Activated naive CD8-positive, alpha-beta T cell (primary cell): ENCODE data around the gene SHANK2.

Experiments used
- H3K27ac Mint-ChIP-seq: one replicate; pipeline ENCODE4 v1.8.0; 2021; ENCODE audit warnings: mixed read lengths
- H3K27me3 Mint-ChIP-seq: one replicate; pipeline ENCODE4 v1.8.0; 2021; ENCODE audit warnings: mixed read lengths
- H3K36me3 Mint-ChIP-seq: one replicate; pipeline ENCODE4 v1.8.0; 2021; ENCODE audit warnings: mixed read lengths
- H3K4me1 Mint-ChIP-seq: one replicate; pipeline ENCODE4 v1.8.0; 2021; ENCODE audit warnings: low read depth, mixed read lengths
- H3K4me3 Mint-ChIP-seq: one replicate; pipeline ENCODE4 v1.8.0; 2021; ENCODE audit warnings: mild to moderate bottlenecking, mixed read lengths
- H3K9me3 Mint-ChIP-seq: one replicate; pipeline ENCODE4 v1.8.0; 2021; ENCODE audit warnings: low read depth, mixed read lengths

Gene SHANK2

GRCh38 chr11:71252269-71252769, at the start of gene SHANK2:
Gene SHANK2 (minus strand): TSS chr11:71252577. CDS start chr11:71147326, 105,251 bp downstream.
- H3K9me3 Mint-ChIP-seq, result no peaks in the 10 kb centered on the region
- H3K4me3 Mint-ChIP-seq, result peak within 1 kb of the TSS; percentile 27
- peaks cover 5% of the 10 kb centered on the region for H3K4me1 Mint-ChIP-seq
- peaks cover 30% of the 10 kb centered on the region for H3K27me3 Mint-ChIP-seq
- H3K27ac Mint-ChIP-seq, result no peak within 1 kb of the TSS
- H3K36me3 Mint-ChIP-seq, result no peaks in the 10 kb centered on the region

DNA sequence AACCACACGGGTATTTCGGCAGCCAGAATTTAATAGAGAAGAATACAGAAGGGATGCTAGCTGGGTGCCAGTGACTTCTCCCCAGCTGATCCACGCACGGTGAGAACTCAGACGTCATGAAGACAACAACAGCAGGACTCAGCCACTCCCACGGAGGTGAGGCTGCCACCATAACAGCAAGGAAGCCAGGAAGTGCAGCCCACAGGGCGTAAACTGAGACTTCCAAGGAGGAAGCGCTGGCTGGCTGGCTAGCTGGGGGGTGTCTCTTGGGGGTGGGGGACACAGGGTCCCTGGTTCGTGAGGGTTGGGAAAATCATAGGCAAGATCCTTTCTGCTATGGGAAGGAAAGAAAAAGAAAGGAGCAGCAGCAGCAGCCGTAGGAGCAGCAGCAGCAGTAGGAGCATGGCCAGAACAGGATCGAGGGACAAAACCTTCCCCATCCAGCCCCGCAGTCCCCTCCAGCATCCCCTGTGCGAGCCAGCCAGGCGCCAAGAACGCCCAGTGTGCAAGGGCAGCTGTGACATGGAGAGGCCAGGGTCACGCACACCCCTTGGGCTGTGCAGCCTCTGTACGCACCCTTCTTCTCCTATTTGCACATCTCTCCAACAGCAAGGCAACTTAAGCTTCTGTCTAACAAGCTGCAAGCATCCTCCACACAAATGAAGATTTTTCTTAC, 49.6 kb upstream of the SHANK2 start:
- Mint-ChIP-seq H3K4me3 (no peak overlapping the region), H3K36me3 (no peaks in the 10 kb centered on the region), H3K9me3 (no peaks in the 10 kb centered on the region), H3K27me3 (peaks cover 3% of the 10 kb centered on the region), H3K27ac (no peak overlapping the region), H3K4me1 (no peaks in the 10 kb centered on the region)

- H3K27me3 Mint-ChIP-seq, result peaks cover 3% of the 10 kb centered on the region
- H3K27ac Mint-ChIP-seq, result no peak overlapping the region
- H3K4me1 Mint-ChIP-seq, result no peaks in the 10 kb centered on the region
- no peak overlapping the region for H3K4me3 Mint-ChIP-seq
- H3K9me3 Mint-ChIP-seq, result no peaks in the 10 kb centered on the region
- H3K36me3 Mint-ChIP-seq, result no peaks in the 10 kb centered on the region
These were observed 48.9 kb upstream of the SHANK2 start for GRCh38 chr11:71301046-71301857.

DNA sequence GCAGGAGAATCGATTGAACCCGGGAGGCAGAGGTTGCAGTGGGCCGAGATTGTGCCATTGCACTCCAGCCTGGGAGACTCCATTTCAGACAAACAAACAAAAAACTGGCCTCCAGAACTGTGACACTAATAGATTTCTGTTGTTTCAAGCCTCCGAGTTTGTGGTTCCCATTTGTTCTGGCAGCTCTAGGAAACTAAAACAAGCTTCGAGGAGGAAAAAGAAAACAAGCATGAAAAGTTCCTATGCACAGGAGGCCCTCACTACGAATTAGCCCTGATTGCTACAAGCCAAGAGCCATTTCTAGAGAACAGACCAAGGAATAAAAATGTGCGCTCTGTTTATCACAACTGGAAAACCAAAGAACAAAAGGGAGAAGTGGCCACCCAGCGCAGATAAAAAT, 47.8 kb upstream of the SHANK2 start:
- Mint-ChIP-seq H3K36me3 (no peaks in the 10 kb centered on the region), H3K9me3 (no peaks in the 10 kb centered on the region), H3K27ac (no peak overlapping the region), H3K4me3 (no peak overlapping the region), H3K4me1 (no peaks in the 10 kb centered on the region), H3K27me3 (peaks cover 8% of the 10 kb centered on the region)

GRCh38 chr11:71298761-71299181, 46.4 kb upstream of the SHANK2 start:
- H3K9me3 Mint-ChIP-seq, result no peaks in the 10 kb centered on the region
- peaks cover 10% of the 10 kb centered on the region for H3K27me3 Mint-ChIP-seq
- no peak overlapping the region for H3K27ac Mint-ChIP-seq
- no peaks in the 10 kb centered on the region for H3K4me1 Mint-ChIP-seq
- no peak overlapping the region for H3K4me3 Mint-ChIP-seq
- no peaks in the 10 kb centered on the region for H3K36me3 Mint-ChIP-seq

- Mint-ChIP-seq H3K4me1 (no peaks in the 10 kb centered on the region), H3K36me3 (no peaks in the 10 kb centered on the region), H3K9me3 (no peaks in the 10 kb centered on the region), H3K27me3 (peaks cover 13% of the 10 kb centered on the region), H3K4me3 (no peak overlapping the region), H3K27ac (no peak overlapping the region)
These were observed 45.7 kb upstream of the SHANK2 start for GRCh38 chr11:71298016-71298550.

DNA sequence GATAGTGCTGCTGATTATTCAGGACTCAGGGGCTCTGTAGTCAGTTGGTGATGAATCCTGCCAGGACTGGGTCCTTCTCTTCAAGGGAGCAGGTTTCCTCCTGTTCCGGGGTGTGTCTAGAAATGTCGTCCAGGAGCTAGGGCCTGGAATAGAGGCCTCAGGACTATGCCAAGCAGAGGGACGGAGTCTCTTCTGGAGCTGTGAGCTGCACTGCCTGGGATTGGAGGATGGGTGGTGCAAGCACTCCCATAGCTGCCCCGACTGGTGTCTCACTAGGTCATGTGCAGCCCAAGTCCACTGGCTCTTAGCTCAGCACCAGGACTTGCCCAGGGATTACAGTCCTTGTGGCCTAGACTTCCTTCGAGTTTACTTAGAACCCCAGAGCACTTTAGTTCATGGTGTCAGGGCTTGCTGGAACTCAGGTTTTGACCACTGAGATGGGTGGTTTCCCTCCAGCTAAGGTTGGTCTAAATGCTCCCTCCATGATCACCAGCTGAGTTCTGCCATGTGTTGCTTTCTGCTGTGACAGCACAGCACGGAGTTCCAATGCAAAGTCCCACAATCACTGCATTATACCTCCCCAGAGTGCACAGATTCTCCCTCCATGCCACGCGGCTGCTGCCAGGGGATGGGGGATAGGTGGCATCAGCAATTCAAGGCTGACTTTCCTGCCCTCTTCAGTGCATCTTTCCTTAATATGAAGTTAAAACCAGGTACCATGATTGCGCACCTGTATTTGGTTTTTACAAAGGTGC, 42.6 kb upstream of the SHANK2 start:
- no peak overlapping the region for H3K27ac Mint-ChIP-seq
- no peaks in the 10 kb centered on the region for H3K4me1 Mint-ChIP-seq
- no peak overlapping the region for H3K4me3 Mint-ChIP-seq
- no peaks in the 10 kb centered on the region for H3K36me3 Mint-ChIP-seq
- peaks cover 14% of the 10 kb centered on the region for H3K27me3 Mint-ChIP-seq
- H3K9me3 Mint-ChIP-seq, result peaks cover 17% of the 10 kb centered on the region

DNA sequence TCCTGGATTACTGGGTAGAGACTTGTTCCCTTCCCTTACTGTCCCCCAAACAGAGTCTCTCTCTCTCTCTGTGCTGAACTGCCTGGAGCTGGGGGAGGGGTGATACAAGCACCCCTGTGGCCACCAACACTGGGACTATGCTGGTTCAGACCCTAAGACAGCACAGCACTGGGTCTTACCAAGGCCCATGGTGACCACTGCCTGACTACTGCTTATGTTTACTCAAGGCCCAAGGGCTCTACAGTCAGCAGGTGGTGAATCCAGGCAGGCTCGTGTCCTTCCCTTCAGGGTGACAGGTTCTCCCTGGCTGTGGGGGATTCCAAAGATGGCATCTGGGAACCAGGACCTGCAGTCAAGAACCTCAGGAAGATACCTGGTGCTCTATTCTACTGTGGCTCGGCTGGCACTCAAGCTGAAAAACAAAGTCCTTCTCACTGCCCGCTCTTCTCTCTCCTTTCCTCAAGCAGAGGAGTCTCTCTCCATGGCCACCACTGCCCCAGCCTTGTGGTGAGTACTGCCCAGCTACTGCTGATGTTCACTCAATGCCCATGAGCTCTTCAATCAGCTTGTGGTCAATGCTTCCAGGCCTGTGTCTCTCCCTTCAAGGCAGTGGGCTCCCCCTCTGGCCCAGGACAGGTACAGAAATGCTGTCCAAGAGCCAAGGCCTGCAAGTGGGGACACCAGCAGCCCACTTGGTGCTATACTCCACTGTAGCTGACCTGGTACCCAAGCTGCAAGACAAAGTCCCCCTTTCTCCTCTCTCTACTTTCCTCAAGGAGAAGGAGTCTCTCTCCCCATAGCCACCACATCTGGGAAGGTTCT, 41.8 kb upstream of the SHANK2 start:
- no peak overlapping the region for H3K27ac Mint-ChIP-seq
- H3K4me3 Mint-ChIP-seq, result no peak overlapping the region
- H3K9me3 Mint-ChIP-seq, result peaks cover 25% of the 10 kb centered on the region
- no peaks in the 10 kb centered on the region for H3K36me3 Mint-ChIP-seq
- no peaks in the 10 kb centered on the region for H3K4me1 Mint-ChIP-seq
- H3K27me3 Mint-ChIP-seq, result peaks cover 13% of the 10 kb centered on the region

GRCh38 chr11:71286701-71287643, 34.6 kb upstream of the SHANK2 start:
- H3K4me1 Mint-ChIP-seq, result no peaks in the 10 kb centered on the region
- H3K4me3 Mint-ChIP-seq, result no peak overlapping the region
- H3K27ac Mint-ChIP-seq, result no peak overlapping the region
- H3K9me3 Mint-ChIP-seq, result peaks cover 28% of the 10 kb centered on the region
- peaks cover 2% of the 10 kb centered on the region for H3K27me3 Mint-ChIP-seq
- H3K36me3 Mint-ChIP-seq, result no peaks in the 10 kb centered on the region

DNA sequence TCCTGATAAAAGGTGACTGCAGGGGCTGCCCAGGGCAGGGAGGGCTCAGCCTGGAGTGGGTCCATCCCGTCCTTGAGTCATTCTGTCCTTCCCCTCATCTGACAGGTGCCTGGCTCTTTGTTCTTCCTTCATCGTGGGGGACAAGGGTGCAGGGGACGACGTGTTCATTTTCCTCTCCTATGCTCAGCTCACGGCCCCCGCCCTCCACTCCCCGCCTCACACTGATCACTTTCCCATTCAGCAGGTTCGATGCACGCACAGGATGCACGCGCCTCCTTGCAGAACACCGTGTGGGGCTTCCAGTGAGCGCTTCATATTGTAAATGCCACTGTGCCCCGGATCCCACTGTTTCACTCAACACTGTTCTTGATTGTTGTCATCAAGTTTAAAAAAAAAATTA, 32.7 kb upstream of the SHANK2 start:
- Mint-ChIP-seq H3K36me3 (no peaks in the 10 kb centered on the region), H3K27ac (no peak overlapping the region), H3K4me3 (no peak overlapping the region), H3K4me1 (no peaks in the 10 kb centered on the region), H3K9me3 (peaks cover 11% of the 10 kb centered on the region), H3K27me3 (peaks cover 2% of the 10 kb centered on the region)

DNA sequence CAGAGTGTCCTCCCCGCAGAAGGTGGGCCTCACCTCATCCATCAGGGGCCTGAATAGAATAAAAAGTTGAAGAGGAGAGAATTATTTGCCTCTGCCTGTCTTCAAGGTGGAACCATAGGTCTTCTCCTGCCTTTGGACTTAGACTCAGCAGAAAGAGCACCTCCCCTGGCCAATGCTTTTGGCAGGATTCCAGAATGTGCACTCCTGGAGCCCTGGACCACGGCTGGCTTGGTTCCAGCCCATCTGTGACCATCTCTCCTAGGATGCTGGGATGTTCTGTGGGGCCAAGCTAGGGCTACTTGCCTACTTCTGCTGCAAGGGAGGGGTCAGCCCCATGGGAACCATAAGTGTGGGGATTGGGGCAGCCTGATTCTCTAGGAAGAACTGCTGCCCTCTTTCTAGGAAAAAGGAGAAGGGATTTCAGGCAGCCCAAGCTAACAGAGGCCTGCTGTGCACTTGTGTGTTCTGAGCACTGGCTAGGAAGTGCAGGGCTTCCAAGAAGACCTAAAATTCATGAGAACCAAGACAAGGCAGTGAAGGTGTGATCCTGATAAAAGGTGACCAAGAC, 32.2 kb upstream of the SHANK2 start:
- Mint-ChIP-seq H3K9me3 (peaks cover 7% of the 10 kb centered on the region), H3K4me1 (no peaks in the 10 kb centered on the region), H3K27ac (no peak overlapping the region), H3K4me3 (no peak overlapping the region), H3K27me3 (no peaks in the 10 kb centered on the region), H3K36me3 (no peaks in the 10 kb centered on the region)

- H3K4me1 Mint-ChIP-seq, result no peaks in the 10 kb centered on the region
- no peak overlapping the region for H3K27ac Mint-ChIP-seq
- H3K4me3 Mint-ChIP-seq, result no peak overlapping the region
- H3K9me3 Mint-ChIP-seq, result peaks cover under 1% of the 10 kb centered on the region
- no peaks in the 10 kb centered on the region for H3K36me3 Mint-ChIP-seq
- H3K27me3 Mint-ChIP-seq, result peaks cover 2% of the 10 kb centered on the region
These were observed 31.6 kb upstream of the SHANK2 start for GRCh38 chr11:71283971-71284441.
